ENCODE measurements around the gene PHACTR1.

PHACTR1 gene

DNA sequence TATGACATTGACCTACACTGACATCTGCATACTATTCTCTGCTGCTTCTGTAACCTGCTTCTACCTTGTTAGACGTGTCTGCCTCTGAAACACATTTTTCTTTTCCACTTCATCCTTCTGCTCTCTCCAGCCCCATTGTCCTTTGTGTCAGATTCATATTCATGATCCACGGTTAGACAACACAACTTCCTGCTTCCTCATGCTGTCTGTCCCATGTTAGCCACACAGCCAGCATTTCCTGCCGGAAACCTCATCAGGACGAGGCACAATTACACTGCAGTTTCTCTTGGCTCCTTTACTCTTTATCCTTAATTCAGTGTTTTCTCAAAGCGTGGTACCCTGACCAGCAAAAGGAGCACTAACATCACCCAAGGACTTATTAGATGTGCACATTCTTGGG is 461.5 kb downstream of the PHACTR1 start:
- in situ Hi-C loops (cut with MboI; ENCODE audit: low sequenced_read_pairs): no loop called here

GRCh38 chr6:13180538-13180937 is 464.0 kb downstream of the PHACTR1 start:
- in situ Hi-C loops (cut with MboI; ENCODE audit: low sequenced_read_pairs): no loop called here

- in situ Hi-C loops (cut with MboI; ENCODE audit: low sequenced_read_pairs): no loop called here
Observed at GRCh38 chr6:13181393-13181792, 464.8 kb downstream of the PHACTR1 start.

GRCh38 chr6:13183415-13184088 is 467.0 kb downstream of the PHACTR1 start:
- in situ Hi-C loops (cut with MboI; ENCODE audit: low sequenced_read_pairs): no loop called here

DNA sequence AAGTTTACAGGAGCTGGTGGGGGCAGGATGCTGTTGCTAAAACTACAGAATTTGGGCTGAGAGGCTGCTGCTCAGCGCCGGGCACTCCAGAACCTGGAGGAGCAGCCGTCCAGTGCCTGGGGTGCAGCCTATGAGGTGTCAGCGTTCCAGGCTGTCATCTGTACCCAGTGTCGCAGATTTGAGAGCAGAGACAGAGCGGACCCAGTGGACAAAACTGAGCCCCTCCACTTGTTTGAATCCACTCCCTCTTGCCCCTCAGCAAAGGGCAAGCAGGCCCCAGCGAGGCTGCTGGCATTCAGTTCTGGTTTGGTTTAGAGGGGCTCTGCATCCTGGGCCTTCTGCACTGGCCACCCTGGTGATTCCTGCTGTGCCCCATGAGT is 467.5 kb downstream of the PHACTR1 start:
- in situ Hi-C loops (cut with MboI; ENCODE audit: low sequenced_read_pairs): no loop called here

GRCh38 chr6:13184547-13184946 is 468.0 kb downstream of the PHACTR1 start:
- in situ Hi-C loops (cut with MboI; ENCODE audit: low sequenced_read_pairs): no loop called here

GRCh38 chr6:13186861-13187260 is 470.3 kb downstream of the PHACTR1 start:
- in situ Hi-C loops (cut with MboI; ENCODE audit: low sequenced_read_pairs): no loop called here

DNA sequence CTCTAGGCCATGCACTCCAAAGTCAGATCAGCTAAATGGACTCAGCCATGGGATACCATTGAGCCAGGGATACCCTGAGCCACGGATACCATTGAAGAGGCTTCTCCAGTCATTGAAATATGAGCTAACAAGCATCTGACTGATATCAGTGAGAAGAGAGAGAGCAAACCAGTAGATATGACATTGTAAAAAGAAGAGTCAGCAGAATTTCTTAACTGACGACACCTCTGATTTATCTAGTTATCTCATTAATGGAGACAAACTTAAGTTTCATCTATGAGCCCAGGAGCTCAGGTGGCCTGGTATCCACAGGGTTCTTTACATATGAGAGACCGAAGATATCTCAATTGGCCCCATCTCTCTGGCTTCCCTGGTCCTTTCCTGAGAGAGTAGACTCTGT is 471.1 kb downstream of the PHACTR1 start:
- in situ Hi-C loops (cut with MboI; ENCODE audit: low sequenced_read_pairs): no loop called here

DNA sequence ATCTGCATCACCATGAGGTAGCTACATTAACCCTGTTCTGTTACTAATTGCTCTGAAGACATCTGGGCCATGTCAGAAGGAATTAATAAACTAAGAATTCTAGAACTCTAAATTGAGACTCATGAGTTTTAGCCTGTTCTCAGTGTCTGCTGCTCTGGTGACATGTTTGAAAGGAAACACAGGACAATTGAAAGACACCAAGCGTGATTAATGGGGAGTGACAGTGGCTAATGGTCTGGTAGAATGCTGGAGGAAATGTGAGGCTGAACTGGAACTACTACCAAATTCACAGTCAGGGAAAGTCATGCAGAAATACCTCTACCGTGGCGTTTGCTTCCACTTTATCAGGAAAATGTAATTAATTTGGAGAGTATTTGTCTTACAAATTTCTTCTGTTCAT is 471.7 kb downstream of the PHACTR1 start:
- in situ Hi-C loops (cut with MboI; ENCODE audit: low sequenced_read_pairs): no loop called here

- in situ Hi-C loops (cut with MboI; ENCODE audit: low sequenced_read_pairs): no loop called here
Observed at GRCh38 chr6:13189710-13190109, 473.1 kb downstream of the PHACTR1 start.

DNA sequence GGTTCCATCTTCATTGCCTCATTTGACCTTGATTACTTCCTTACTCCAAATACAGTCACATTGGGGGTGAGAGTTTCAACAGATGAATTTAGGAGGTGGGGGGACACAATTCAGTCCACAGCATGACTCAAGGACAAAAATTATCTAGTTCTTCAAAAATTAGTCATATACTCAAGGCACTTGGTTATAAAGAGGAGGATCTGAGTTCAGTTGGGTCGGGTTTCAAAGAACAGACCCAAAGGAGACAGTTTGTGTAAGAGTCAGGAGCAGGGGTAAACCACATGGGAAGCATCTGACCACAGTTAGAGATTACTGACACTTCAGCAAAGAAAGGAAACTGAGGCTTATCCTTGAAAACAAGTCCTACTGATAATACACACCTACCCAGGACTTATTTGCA is 473.8 kb downstream of the PHACTR1 start:
- in situ Hi-C loops (cut with MboI; ENCODE audit: low sequenced_read_pairs): no loop called here

- in situ Hi-C loops (cut with MboI; ENCODE audit: low sequenced_read_pairs): no loop called here
Observed at GRCh38 chr6:13191461-13191860, 474.9 kb downstream of the PHACTR1 start.

DNA sequence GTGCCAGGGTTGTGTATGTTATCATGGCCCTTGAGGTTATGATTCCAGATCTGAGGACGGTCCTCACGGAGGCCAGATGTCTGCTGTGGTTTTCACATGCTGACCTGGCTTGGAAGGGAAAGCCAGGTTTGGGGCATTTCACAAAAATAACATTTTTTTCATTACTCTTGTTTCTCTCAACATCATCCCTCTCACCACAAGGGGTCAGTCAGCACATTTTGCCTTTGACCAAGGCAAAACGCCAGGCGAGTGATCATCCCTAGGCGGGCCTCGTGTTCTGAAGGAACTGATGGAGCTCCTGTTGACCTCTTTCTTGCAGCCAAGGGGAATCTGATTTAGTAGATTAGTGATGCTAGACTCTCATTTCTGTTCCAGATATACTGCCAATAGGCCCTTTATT is 478.3 kb downstream of the PHACTR1 start:
- in situ Hi-C loops (cut with MboI; ENCODE audit: low sequenced_read_pairs): no loop called here

DNA sequence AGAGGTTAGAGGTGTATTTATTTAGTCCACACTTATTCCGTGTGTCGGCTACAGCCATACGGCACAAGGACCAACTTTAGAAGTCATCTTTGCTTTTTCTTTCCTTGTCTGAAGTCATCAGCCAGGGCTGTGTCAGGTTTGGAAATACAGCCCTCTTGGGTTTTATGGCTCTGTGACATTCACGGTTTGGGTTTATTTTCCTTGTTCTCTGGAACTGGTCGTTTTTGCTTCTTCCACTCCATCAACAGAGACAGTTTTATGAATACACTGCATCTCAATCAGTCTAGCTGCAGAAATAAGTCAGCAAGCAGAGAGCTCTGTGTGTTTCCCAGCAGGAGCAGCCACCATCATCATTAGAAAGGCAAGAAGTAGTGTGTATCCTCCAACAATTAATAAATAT is 479.2 kb downstream of the PHACTR1 start:
- in situ Hi-C loops (cut with MboI; ENCODE audit: low sequenced_read_pairs): no loop called here

- in situ Hi-C loops (cut with MboI; ENCODE audit: low sequenced_read_pairs): no loop called here
Observed at GRCh38 chr6:13198168-13198567, 481.6 kb downstream of the PHACTR1 start.

DNA sequence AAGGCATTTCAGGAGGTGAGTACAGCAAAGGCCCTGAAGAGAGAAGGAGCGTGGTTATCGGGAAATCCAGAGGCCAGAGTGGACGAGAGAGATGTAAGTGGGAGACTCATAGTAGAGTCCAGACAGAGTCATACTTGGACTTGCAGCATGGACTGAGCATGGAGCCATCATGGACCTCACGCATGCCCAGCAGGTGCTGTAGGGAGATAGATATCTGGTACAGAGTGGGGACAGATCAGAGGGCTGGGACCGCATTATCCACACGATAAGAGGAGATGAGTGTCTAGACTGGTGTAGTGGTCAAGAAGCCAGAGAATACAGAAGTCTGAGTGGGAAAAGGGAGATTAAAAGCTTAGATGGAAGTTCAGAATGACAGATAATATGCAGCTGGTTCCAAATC is 484.8 kb downstream of the PHACTR1 start:
- in situ Hi-C loops (cut with MboI; ENCODE audit: low sequenced_read_pairs): no loop called here

GRCh38 chr6:13203145-13203544 is 486.6 kb downstream of the PHACTR1 start:
- in situ Hi-C loops (cut with MboI; ENCODE audit: low sequenced_read_pairs): no loop called here

DNA sequence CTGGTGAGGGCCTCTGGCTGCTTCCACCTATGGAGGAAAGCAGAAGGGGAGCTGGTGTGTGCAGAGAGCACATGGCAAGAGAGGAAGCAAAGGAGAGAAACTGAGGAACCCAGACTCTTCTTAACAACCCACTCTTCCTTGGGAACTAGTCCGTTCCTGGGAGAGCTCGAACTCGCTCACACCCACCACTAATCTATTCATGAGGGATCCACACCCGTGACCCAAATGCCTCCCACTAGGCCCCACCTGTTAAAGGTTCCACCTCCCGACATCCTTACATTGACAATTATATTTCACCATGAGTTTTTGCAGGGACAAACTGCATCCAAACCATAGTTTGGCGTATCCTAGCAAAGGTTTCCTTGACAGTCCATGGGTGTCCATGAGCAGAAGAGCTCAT is 488.5 kb downstream of the PHACTR1 start:
- in situ Hi-C loops (cut with MboI; ENCODE audit: low sequenced_read_pairs): no loop called here

DNA sequence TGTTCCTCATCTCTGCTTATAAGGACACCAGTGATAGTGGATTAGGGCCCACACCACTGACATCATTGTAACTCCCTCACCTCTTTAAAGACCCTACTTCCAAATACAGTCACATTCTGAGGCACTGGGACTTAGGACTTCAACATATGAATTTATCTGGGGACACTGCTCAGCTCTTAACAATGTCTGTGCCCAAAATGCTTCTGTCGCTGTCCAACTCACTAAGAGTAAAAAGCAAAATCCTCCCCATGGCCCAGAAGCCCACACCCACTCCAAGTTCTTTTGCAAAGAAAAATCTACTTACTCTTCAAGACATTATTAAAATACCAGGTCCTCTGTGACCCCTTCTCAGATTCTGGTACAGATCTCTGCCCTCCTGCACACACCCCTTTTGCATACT is 495.5 kb downstream of the PHACTR1 start:
- in situ Hi-C loops (cut with MboI; ENCODE audit: low sequenced_read_pairs): no loop called here

GRCh38 chr6:13212538-13212937 is 496.0 kb downstream of the PHACTR1 start:
- in situ Hi-C loops (cut with MboI; ENCODE audit: low sequenced_read_pairs): no loop called here

- in situ Hi-C loops (cut with MboI; ENCODE audit: low sequenced_read_pairs): no loop called here
Observed at GRCh38 chr6:13215390-13215789, 498.8 kb downstream of the PHACTR1 start.

DNA sequence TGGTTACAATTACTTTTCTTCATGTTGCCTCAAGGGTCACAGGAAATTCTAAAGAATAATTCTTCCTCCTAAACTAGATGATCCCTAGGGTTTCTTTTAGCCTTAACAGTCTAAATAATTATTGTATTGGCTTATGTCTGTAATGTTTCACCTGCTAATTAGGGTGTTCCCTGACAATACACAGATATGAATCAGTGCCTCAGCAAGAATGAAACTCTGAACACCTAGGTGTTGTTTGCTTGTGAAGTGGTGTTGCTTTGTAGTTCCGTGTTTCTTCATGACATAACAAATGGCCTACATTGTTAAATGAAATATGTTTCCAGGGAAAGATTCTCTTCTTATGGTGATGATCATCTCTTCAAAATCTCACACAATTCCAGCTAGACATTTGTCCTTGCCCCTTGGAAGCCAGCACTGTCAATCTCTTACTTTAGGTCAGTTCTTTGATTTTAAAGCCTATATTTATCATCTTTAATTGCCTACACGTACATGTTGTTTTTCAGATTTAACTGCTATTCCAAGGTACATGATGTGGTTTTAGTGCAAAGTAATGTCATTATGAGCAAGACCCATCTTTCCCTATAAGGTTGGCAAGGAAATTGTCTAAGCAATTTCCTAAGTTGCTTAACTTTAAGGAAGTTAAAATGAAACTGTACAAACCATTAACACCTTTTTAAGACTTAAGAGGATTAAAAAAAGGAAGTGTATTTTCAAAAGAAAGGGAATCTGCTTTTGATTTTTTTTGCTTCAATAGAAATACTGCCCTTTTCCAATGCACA is 499.9 kb downstream of the PHACTR1 start:
- in situ Hi-C loops (cut with MboI; ENCODE audit: low sequenced_read_pairs): no loop called here
